ENCODE measurements around the gene MCUR1. TPM values are rescaled to one million over a fixed set of nuclear protein-coding genes. Genes with fewer than 3 reads are reported as not detected.
A peak's percentile ranks its signal among the peaks of the same experiment; 100 is the strongest.

Gene MCUR1
- total RNA-seq, 2 donors from 2014 or later, result 24.8 to 31.6 TPM

GRCh38 chr6:13763740-13764381 lies 50.5 kb downstream of the MCUR1 start:
- DNase-seq, result peak; percentile 39 to 48
- Mint-ChIP-seq H3K4me3 (peak overlapping the region; percentile 43 to 55), H3K36me3 (ENCODE audit: insufficient read depth in 2 of 2) (peaks cover 3% of the 10 kb centered on the region in 2 donors), H3K4me1 (ENCODE audit: low read depth) (peaks cover 59% of the 10 kb centered on the region), H3K27me3 (ENCODE audit: low read depth) (no peaks in the 10 kb centered on the region), H3K9me3 (peaks cover 0 to 3% of the 10 kb centered on the region in 2 donors), H3K27ac (peak overlapping the region; percentile 40)
- peak; percentile 56 to 58 for ATAC-seq (replicated peaks in 1 of 2)

DNA sequence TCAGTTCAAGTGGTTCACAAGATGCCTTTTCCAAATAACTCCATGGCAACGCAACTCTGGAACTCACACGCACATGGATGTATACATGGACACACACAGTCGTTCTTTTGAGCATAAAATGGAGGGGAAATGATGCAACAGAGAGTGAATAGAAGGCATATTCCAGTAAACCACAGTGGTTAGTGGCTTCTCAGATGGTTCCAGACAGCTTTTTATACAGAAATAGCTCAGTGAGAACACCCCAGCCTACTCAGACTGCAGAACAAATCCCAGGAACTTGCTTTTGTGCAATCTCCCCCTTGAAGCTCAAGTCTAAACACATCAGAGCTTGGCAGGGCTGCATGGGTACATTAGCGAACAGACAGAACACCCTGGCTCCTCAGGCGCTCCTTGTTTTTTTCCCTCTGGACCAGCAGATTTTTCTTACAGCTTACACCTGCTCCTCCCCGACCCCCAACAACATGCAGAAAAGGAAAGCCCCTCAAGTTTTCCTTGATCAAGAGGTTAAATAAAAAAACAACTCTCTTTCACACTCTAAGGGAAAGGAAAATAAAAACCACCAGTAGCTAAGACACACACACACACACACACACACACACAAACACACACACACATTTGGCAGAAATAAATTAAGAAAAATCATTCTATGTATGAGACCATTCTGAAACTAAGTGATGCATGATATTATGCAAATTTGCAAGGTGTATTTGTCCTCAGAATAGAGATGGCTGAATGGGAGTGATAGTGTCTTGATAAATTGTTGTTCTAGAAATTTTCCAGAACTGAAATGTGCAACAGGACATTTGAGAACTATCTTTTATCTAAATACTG lies 51.5 kb downstream of the MCUR1 start:
- Mint-ChIP-seq H3K27ac (peak overlapping the region; percentile 88), H3K27me3 (ENCODE audit: low read depth) (no peaks in the 10 kb centered on the region), H3K9me3 (peaks cover 0 to 3% of the 10 kb centered on the region in 2 donors), H3K4me1 (ENCODE audit: low read depth) (peaks cover 51% of the 10 kb centered on the region), H3K4me3 (peak overlapping the region; percentile 76 to 82), H3K36me3 (ENCODE audit: insufficient read depth in 2 of 2) (peaks cover 3% of the 10 kb centered on the region in 2 donors)
- ATAC-seq (replicated peaks in 1 of 2) (peak; percentile 87 to 90), DNase-seq (peak; percentile 59 to 60)

- peaks cover 40% of the 10 kb centered on the region for H3K4me1 Mint-ChIP-seq (ENCODE audit: low read depth)
- ATAC-seq (replicated peaks in 1 of 2), result no peak
- no peaks in the 10 kb centered on the region for H3K27me3 Mint-ChIP-seq (ENCODE audit: low read depth)
- peak overlapping the region; percentile 27 to 41 for H3K4me3 Mint-ChIP-seq
- peaks cover 0 to 3% of the 10 kb centered on the region in 2 donors for H3K9me3 Mint-ChIP-seq
- H3K27ac Mint-ChIP-seq, result peak overlapping the region; percentile 92
- no peak for DNase-seq
- peaks cover 3% of the 10 kb centered on the region in 2 donors for H3K36me3 Mint-ChIP-seq (ENCODE audit: insufficient read depth in 2 of 2)
Observed at GRCh38 chr6:13761361-13762036, 52.9 kb downstream of the MCUR1 start.

GRCh38 chr6:13760307-13761304 lies 53.8 kb downstream of the MCUR1 start:
- H3K4me3 Mint-ChIP-seq, result no peak overlapping the region
- no peak for ATAC-seq (replicated peaks in 1 of 2)
- H3K27ac Mint-ChIP-seq, result peak overlapping the region; percentile 21
- peaks cover 0 to 3% of the 10 kb centered on the region in 2 donors for H3K9me3 Mint-ChIP-seq
- peaks cover 41% of the 10 kb centered on the region for H3K4me1 Mint-ChIP-seq (ENCODE audit: low read depth)
- H3K36me3 Mint-ChIP-seq (ENCODE audit: insufficient read depth in 2 of 2), result peaks cover 3% of the 10 kb centered on the region in 2 donors
- no peak for DNase-seq
- H3K27me3 Mint-ChIP-seq (ENCODE audit: low read depth), result no peaks in the 10 kb centered on the region

GRCh38 chr6:13759025-13759424 lies 55.3 kb downstream of the MCUR1 start:
- Mint-ChIP-seq H3K27ac (no peak overlapping the region), H3K27me3 (ENCODE audit: low read depth) (no peaks in the 10 kb centered on the region), H3K4me1 (ENCODE audit: low read depth) (peaks cover 40% of the 10 kb centered on the region), H3K4me3 (no peak overlapping the region), H3K9me3 (peaks cover 0 to 3% of the 10 kb centered on the region in 2 donors), H3K36me3 (ENCODE audit: insufficient read depth in 2 of 2) (peaks cover 3% of the 10 kb centered on the region in 2 donors)
- ATAC-seq (replicated peaks in 1 of 2) (no peak), DNase-seq (no peak)

DNA sequence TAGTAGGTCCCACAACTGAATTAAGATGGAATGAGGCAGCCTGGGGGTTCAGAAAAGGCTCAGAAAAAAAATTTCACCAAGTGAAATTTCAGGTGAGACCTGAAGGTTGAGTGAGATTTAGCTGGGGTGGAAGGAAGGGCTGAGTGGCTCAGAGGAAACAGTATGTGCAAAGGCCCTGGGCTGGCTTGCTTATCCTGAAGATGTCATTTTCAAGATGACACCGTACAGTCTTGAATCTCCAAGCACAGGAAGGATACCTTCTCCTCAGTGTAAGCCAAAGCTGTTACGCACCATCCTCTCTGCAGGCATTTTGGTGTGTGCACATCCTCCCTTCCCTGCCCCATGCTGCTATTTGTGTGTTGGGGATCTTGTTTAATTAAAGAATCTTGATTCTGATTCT lies 59.7 kb downstream of the MCUR1 start:
- H3K36me3 Mint-ChIP-seq (ENCODE audit: insufficient read depth in 2 of 2), result no peaks in the 10 kb centered on the region
- ATAC-seq (replicated peaks in 1 of 2) (no peak), DNase-seq (no peak)
- no peak overlapping the region for H3K4me3 Mint-ChIP-seq
- H3K27ac Mint-ChIP-seq, result no peak overlapping the region
- H3K9me3 Mint-ChIP-seq, result no peaks in the 10 kb centered on the region
- H3K27me3 Mint-ChIP-seq (ENCODE audit: low read depth), result no peaks in the 10 kb centered on the region
- peaks cover 11% of the 10 kb centered on the region for H3K4me1 Mint-ChIP-seq (ENCODE audit: low read depth)

DNA sequence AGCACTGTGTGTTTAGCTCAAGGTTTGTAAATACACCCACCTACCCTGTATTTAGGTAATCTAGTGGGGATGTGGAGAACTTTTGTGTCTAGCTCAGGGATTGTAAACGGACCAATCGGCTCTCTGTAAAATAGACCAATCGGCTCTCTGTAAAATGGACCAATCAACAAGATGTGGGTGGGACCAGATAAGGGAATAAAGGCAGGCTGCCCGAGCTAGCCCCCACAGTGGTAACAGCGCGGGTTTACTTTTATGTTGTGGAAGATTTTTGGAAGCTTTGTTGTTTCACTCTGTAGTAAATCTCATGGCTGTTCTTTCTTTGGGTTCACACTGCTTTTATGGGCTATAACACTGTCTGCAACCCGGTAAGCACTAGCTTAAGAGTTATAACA lies 70.6 kb downstream of the MCUR1 start:
- peaks cover 3% of the 10 kb centered on the region in 2 donors for H3K36me3 Mint-ChIP-seq (ENCODE audit: insufficient read depth in 2 of 2)

DNA sequence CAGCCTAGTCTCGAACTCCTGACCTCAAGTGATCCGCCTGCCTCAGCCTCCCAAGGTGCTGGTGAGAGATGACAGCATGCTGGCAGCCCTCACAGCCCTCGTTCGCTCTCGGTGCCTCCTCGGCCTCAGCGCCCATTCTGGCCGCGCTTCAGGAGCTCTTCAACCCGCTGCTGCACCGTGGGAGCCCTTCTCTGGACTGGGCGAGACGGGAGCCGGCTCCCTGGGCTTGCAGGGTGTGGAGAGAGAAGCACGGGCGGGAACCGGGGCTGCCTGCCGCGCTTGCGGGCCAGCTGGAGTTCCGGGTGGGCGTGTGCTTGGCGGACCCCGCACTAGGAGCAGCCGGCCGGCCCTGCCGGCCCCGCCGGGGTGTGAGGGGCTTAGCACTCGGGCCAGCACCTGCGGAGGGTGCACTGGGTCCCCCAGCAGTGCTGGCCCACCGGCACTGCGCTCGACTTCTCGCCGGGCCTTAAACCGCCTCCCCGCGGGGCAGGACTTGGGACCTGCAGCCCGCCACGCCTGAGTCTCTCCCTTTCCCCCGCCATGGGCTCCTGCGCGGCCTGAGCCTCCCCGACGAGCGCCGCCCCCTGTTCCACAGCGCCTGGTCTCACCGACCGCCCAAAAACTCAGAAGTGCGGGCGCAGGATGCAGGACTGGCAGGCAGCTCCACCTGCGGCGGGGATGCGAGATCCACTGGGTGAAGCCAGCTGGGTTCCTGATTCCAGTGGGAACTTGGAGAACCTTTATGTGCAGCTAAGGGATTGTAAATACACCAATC lies 71.2 kb downstream of the MCUR1 start:
- no peaks in the 10 kb centered on the region for H3K9me3 Mint-ChIP-seq
- H3K4me1 Mint-ChIP-seq (ENCODE audit: low read depth), result peaks cover 10% of the 10 kb centered on the region
- H3K4me3 Mint-ChIP-seq, result peak overlapping the region in 1 of 2 donors; percentile 49
- H3K36me3 Mint-ChIP-seq (ENCODE audit: insufficient read depth in 2 of 2), result peaks cover 3% of the 10 kb centered on the region in 2 donors
- H3K27ac Mint-ChIP-seq, result no peak overlapping the region
- no peak for DNase-seq
- ATAC-seq (replicated peaks in 1 of 2), result peak in 1 of 2 donors; percentile 18
- no peaks in the 10 kb centered on the region for H3K27me3 Mint-ChIP-seq (ENCODE audit: low read depth)

More for the DNA sequence above, 70.6 kb downstream of the MCUR1 start:
- no peaks in the 10 kb centered on the region for H3K9me3 Mint-ChIP-seq
- ATAC-seq (replicated peaks in 1 of 2) (no peak), DNase-seq (no peak)
- no peaks in the 10 kb centered on the region for H3K27me3 Mint-ChIP-seq (ENCODE audit: low read depth)
- peak overlapping the region in 1 of 2 donors; percentile 17 for H3K4me3 Mint-ChIP-seq
- no peak overlapping the region for H3K27ac Mint-ChIP-seq
- peaks cover 10% of the 10 kb centered on the region for H3K4me1 Mint-ChIP-seq (ENCODE audit: low read depth)

DNA sequence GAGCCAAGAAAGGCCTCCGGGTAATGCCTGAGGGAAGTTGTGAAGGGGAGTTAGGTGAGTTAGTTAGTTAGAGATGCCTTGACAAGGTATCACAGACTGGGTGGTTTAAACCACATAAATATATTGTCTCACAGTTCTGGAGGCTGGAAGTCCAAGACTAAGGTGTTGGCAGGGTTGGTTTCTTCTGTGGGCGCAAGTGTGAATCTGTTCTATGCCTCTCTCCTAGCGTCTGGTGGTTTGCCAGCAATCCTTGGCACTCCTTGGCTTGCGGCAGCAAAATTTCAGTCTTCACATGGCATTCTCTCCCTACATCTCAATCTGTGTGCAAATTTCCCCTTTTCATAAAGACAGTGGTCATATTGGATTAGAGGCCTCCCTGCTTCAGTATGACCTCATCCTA lies 73.0 kb downstream of the MCUR1 start:
- H3K9me3 Mint-ChIP-seq, result no peaks in the 10 kb centered on the region
- H3K36me3 Mint-ChIP-seq (ENCODE audit: insufficient read depth in 2 of 2), result no peaks in the 10 kb centered on the region
- DNase-seq (no peak), ATAC-seq (replicated peaks in 1 of 2) (no peak)
- H3K4me3 Mint-ChIP-seq, result no peak overlapping the region
- H3K4me1 Mint-ChIP-seq (ENCODE audit: low read depth), result no peaks in the 10 kb centered on the region
- H3K27me3 Mint-ChIP-seq (ENCODE audit: low read depth), result no peaks in the 10 kb centered on the region
- no peak overlapping the region for H3K27ac Mint-ChIP-seq

All from activated T-cell treated with anti-CD3 and anti-CD28 coated beads, Interleukin-2, amount 50 U/mL, for 72 hours (primary cell).